NB4 (cell line): Measurements from ENCODE around the gene ABHD11.

Experiments
- CTCF ChIP-seq: IDR thresholded peaks from one replicate; pipeline ENCODE4 v1.5.1; 2012; ENCODE audit warnings: low read depth, low read length
- TF ChIP-seq, protein P1 (sequence below): IDR thresholded peaks from 2 replicates; pipeline ENCODE4 v1.6.1; 2011; ENCODE audit warnings: low read depth, low read length

DNA sequence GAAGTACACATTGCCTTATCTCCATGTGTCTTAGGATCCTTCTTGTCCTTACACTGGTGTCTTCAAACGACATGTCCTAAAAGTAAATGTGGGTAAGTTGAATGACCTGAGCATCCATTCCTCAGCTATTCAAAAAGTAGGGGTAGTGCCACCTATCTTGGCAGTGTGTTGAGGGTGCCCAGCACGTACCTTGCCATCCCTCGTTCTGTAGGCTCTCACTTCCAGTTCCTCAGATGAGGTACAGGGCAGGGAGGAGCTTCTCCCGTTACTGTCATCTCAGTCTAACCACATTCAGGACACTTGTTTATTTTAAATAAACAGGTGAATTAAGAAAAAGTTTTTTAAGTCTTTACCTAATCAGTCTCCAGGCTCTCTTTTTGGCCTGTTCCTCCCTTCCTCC, 42.2 kb downstream of the ABHD11 start:
- no peak for TF ChIP-seq CTCF
- TF ChIP-seq, protein P1, sequence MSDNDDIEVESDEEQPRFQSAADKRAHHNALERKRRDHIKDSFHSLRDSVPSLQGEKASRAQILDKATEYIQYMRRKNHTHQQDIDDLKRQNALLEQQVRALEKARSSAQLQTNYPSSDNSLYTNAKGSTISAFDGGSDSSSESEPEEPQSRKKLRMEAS: no peak
